ENCODE data around the gene MPDZ.
"Not testable (repeated sequence)": the region's sequence is repeated elsewhere in the genome, so short reads cannot be mapped to it uniquely, and the experiment has no call there.

MPDZ gene

DNA sequence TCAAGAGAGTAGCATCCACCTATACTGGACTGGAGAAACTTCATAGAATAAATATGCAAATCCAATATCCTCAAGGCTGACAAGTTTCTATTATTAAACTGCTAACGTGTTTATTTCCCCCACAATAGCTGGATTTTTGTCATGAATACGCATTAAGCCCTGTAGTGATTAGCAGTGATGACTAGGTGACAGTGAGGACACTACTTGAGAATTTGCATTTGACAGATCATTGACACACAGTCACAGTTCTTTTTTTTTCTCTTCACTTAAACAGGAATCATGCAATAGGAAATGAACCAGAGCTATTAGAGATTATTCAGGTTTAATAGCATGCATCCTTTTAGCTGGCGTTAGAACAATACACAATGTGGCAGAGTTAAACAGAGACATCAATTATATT lies 35.3 kb downstream of the MPDZ start:
- DNase-seq (ENCODE audit: low read depth in 1 of 2, low spot score in 1 of 2) = no peak
- in situ Hi-C loops (cut with HindIII; ENCODE audit: low pct_unique_long_range_greater_than_20kb, low sequenced_read_pairs) = no loop called here
- TF ChIP-seq JUND (IDR thresholded peaks at IDR 0.05; ENCODE audit: low read depth) = no peak

DNA sequence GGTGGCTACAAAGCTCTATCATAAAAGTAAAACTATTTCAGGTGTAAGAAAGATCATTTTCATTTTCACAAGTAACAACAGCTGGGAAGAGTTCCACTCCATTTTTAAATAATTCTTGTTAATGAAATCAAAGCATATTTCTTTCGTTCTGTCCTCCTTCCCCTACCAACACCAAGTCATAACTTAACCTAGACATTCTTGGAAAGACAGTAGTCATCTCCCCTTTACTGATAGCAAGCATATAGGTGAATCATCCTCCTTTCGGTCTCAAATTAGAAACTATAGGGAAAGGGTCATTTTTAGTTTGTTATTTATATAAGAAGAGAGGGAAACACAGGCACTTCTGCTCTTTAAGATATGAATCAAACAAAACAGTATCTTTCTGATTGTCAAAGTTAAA lies 38.2 kb downstream of the MPDZ start:
- no peak for DNase-seq (ENCODE audit: low read depth in 1 of 2, low spot score in 1 of 2)
- no peak for TF ChIP-seq JUND (IDR thresholded peaks at IDR 0.05; ENCODE audit: low read depth)
- in situ Hi-C loops (cut with HindIII; ENCODE audit: low pct_unique_long_range_greater_than_20kb, low sequenced_read_pairs) = no loop called here

DNA sequence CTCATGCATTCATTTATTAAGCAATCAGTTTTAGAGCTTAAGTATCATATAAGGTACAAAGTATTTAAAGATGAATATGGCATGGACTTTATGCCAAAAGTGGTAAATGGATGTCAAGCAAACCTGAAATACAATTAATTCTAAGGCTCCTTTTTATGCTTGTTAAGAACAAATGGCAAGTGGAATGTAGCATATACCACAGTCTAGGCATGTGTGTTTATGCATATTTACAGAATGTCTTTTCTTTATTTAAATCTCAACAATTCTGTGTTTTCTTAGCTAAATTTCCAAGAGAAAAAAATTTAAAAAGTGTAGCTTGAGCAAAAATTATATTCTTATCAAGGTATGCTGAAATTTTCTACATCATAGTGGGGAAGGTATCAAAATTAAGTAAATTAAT lies 39.8 kb downstream of the MPDZ start:
- in situ Hi-C loops (cut with HindIII; ENCODE audit: low pct_unique_long_range_greater_than_20kb, low sequenced_read_pairs) = no loop called here
- TF ChIP-seq JUND (IDR thresholded peaks at IDR 0.05; ENCODE audit: low read depth) = no peak
- no peak for DNase-seq (ENCODE audit: low read depth in 1 of 2, low spot score in 1 of 2)

DNA sequence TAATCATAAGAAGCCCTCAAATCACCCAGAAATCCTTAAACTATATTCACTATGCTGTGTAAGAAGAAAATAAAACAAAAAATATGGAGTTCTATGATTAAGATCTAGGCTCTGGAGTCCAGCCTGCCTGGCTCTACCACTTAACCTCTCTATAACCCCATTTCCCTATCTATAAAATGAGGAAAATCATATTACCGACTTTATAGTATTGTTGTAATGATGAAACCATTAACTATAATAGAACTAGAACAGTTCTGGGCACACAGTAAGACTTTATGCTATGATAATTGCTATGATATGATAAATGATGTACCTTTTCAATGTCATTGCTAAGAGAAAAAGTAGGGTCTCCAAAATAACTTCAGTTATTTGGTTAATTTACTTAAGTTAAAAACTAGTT lies 40.3 kb downstream of the MPDZ start:
- no peak for TF ChIP-seq JUND (IDR thresholded peaks at IDR 0.05; ENCODE audit: low read depth)
- DNase-seq (ENCODE audit: low read depth in 1 of 2, low spot score in 1 of 2) = no peak
- in situ Hi-C loops (cut with HindIII; ENCODE audit: low pct_unique_long_range_greater_than_20kb, low sequenced_read_pairs) = no loop called here

DNA sequence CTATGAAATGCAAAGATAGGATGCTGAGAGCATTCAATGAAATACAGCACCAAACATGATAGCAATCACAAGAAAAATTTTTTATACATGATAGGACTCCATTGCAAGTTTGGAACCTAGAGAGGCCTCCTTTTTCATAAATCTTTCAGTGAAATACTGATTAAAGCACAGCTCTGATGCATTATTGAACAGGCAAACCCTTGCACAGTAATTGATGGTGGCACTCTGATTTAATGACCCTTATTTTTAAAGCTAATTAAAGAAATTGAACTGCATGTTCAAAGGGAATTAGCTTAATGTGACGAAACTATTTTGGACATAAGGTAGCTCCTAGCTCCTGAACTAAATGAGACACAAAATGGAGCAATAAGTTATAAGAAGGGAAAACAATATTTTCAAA lies 44.6 kb downstream of the MPDZ start:
- DNase-seq (ENCODE audit: low read depth in 1 of 2, low spot score in 1 of 2) = no peak
- in situ Hi-C loops (cut with HindIII; ENCODE audit: low pct_unique_long_range_greater_than_20kb, low sequenced_read_pairs) = no loop called here
- TF ChIP-seq JUND (IDR thresholded peaks at IDR 0.05; ENCODE audit: low read depth) = no peak

DNA sequence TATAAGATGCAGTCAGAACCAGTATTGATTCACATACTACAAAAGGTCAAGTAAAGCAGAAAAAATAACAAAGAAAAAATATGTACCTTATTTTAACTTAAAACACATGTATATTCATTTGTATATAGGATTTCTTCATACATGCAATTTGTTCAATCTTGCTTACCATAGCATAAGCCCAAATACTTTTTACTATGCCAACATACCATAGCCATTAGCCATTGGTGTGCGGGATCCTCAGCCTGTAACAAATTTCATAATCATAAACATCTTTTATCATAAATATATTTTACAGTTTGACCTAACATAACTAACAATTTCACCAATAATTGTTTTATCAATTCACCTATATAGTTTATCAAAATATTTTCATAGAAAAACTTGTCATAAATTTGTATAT lies 51.1 kb downstream of the MPDZ start:
- DNase-seq (ENCODE audit: low read depth in 1 of 2, low spot score in 1 of 2) = no peak
- in situ Hi-C loops (cut with HindIII; ENCODE audit: low pct_unique_long_range_greater_than_20kb, low sequenced_read_pairs) = no loop called here
- no peak for TF ChIP-seq JUND (IDR thresholded peaks at IDR 0.05; ENCODE audit: low read depth)

DNA sequence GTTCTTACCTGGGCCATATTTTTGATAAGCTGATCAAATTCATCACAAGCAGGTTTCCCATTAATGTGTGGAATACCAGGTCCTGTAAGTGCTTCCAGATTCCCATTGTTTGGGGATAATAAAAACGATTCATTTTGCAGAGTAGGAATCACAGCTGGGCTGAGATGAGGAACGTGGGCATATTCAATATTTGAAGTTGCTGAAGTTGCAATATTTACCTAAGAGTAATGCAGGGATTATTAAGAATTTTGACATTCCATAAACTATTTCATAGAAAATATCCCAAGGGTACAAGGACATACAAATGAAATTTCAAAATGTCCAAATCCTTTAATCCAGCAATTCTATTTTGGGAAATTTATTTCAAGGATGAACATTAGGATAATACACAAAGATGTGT lies 55.1 kb downstream of the MPDZ start:
- no peak for TF ChIP-seq JUND (IDR thresholded peaks at IDR 0.05; ENCODE audit: low read depth)
- in situ Hi-C loops (cut with HindIII; ENCODE audit: low pct_unique_long_range_greater_than_20kb, low sequenced_read_pairs) = no loop called here
- DNase-seq (ENCODE audit: low read depth in 1 of 2, low spot score in 1 of 2) = no peak

DNA sequence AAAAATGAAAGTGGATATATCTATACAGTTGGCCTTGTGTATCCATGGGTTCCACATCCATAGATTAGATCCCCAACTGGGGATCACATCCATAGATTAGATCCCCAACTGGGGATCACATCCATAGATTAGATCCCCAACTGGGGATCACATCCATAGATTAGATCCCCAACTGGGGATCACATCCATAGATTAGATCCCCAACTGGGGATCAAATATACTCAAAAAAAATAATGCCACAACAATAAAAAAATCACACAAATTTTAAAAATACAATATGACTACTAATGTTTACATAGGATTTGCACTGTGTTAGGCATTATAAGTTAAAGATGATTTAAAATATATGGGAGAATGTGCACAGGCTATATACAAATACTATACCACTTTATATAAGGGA lies 56.8 kb downstream of the MPDZ start:
- DNase-seq (ENCODE audit: low read depth in 1 of 2, low spot score in 1 of 2); in situ Hi-C loops (cut with HindIII; ENCODE audit: low pct_unique_long_range_greater_than_20kb, low sequenced_read_pairs): not testable (repeated sequence)

DNA sequence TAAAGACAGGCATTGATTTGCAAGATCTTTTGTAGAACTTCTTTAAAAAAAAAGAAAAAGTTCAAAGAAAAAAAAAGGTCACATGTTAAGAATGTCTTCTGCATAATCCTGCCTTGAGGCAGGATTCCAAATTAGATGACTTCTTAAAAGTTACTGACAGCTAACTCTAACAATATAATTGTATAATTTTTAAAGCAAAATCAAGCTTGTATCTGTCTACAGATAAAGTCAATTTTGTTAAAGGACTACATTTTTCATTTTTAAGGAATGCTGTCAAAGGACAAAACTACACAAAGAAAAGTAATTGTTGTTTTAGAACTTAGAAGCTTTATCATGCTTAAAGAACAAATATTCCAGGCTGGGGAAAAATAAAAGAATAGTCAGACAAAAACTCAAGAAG lies 57.8 kb downstream of the MPDZ start:
- in situ Hi-C loops (cut with HindIII; ENCODE audit: low pct_unique_long_range_greater_than_20kb, low sequenced_read_pairs) = no loop called here
- no peak for DNase-seq (ENCODE audit: low read depth in 1 of 2, low spot score in 1 of 2)
- TF ChIP-seq JUND (IDR thresholded peaks at IDR 0.05; ENCODE audit: low read depth) = no peak

DNA sequence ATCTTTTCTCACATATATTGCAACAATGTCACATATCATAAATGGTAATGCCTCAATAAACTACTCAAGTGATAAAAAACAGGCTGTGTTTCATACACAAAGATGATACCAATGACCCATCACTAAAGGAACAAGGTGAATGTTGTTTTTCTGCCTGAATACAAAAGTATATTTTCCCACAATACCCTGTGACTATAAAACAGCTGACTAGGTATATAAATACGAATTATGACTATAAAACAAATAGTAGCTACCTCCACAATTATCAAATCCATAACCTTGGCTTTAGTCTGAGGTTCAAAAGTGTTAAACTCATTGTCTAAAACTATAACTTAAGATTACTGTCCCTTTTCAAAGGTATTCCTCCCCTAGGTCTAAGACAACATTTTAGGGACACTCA lies 58.7 kb downstream of the MPDZ start:
- no peak for DNase-seq (ENCODE audit: low read depth in 1 of 2, low spot score in 1 of 2)
- in situ Hi-C loops (cut with HindIII; ENCODE audit: low pct_unique_long_range_greater_than_20kb, low sequenced_read_pairs) = no loop called here
- no peak for TF ChIP-seq JUND (IDR thresholded peaks at IDR 0.05; ENCODE audit: low read depth)

DNA sequence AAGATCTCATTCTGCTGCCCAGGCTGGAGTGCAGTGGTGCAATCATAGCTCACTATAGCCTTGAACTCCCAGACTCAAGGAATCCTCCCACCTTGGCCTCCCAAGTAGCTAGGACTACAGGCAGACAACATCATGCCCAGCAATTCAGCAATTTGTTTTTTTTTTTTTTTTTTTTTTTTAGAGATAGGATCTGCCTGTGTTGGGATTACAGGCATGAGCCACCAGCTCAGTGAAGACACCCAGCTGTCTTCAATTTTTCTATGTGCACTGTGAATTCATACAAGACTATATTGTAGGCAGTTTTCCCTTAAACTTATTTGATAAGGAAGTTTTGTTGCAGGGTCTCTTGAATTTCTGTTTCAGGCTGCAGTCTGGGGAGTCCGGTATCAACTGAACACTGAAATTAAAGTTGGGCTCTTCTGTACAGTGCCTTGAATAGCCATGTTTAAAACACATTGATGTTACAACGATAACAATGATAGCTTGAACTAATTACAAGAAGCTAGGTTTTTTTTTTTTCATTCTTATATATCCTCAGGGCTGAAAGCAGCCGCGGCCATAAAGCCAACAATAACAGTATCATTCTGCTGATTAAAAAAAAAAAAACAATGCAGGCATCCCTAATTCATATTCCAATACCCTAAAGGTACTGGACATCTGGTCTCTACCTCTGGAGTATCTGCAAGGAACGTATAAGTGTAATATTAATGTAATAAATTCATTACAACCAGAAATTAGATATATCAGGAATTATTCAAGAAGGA lies 63.5 kb downstream of the MPDZ start:
- no peak for DNase-seq (ENCODE audit: low read depth in 1 of 2, low spot score in 1 of 2)
- no peak for TF ChIP-seq JUND (IDR thresholded peaks at IDR 0.05; ENCODE audit: low read depth)
- in situ Hi-C loops (cut with HindIII; ENCODE audit: low pct_unique_long_range_greater_than_20kb, low sequenced_read_pairs) = no loop called here

DNA sequence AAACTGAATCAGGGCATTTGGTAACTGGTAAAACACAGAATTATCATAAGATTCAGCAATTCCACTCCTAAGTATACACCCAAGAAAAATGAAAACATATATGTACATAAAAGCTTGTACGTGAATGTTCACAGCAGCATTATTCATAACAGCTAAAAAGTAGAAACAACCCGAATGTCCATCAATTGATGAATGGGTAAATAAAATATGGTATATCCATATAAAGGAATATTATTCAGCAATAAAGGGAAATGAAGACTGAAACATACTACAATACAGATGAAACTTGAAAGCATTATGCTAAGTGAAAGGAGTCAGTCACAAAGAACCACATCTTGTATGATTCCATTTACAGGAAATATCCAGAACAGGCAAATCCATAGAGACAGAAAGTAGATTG lies 65.5 kb downstream of the MPDZ start:
- no peak for DNase-seq (ENCODE audit: low read depth in 1 of 2, low spot score in 1 of 2)
- in situ Hi-C loops (cut with HindIII; ENCODE audit: low pct_unique_long_range_greater_than_20kb, low sequenced_read_pairs) = no loop called here
- no peak for TF ChIP-seq JUND (IDR thresholded peaks at IDR 0.05; ENCODE audit: low read depth)

DNA sequence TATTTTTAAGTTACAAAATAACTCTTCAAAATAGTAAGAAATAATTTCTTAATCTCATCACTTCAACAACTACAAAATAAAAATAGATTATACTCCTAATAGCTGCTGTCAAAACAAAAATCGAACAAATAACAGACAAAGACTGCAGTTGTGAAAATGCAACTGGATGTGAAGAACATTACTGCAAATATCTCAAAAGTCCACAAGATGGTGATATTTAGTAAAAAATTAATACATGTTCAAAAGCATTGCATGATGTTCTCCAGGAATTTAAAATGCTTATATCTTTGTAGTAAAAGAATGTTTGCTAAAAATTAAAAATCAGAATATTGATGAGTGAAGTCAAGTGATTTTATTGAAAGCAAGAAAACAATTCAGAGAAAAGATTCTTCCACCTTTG lies 66.2 kb downstream of the MPDZ start:
- in situ Hi-C loops (cut with HindIII; ENCODE audit: low pct_unique_long_range_greater_than_20kb, low sequenced_read_pairs) = no loop called here
- DNase-seq (ENCODE audit: low read depth in 1 of 2, low spot score in 1 of 2) = peak in 1 of 2 experiments; percentile 36
- TF ChIP-seq JUND (IDR thresholded peaks at IDR 0.05; ENCODE audit: low read depth) = no peak

DNA sequence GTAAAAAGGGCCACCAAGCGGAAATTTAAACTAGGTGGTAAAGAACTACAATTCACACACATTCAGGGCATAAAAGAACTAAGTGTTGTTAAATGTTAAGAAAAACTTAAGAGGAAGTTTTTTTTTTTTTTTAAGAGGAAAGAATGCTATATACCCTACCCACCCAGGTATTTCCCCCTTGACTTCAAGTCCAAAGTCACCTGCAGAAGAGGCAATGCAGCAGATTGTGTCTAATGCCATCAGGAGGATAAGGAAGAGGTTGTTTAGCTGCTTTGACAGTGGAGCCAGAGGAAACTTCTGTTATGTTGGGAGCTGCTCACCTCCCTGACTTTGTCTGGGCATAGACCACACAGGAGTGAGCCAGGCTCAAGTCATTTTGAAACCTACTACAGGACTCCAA lies 69.2 kb downstream of the MPDZ start:
- in situ Hi-C loops (cut with HindIII; ENCODE audit: low pct_unique_long_range_greater_than_20kb, low sequenced_read_pairs) = no loop called here
- DNase-seq (ENCODE audit: low read depth in 1 of 2, low spot score in 1 of 2) = no peak
- TF ChIP-seq JUND (IDR thresholded peaks at IDR 0.05; ENCODE audit: low read depth) = no peak
